GM12891 (cell line): ENCODE data around the gene SRCIN1.

Experiments used
- DNase-seq: peaks from one replicate; pipeline ENCODE4 v3.0.0; 2011; ENCODE audit warnings: low spot score; ENCODE audit not compliant: insufficient read length
- FAIRE-seq: peaks from 2 replicates; lab custom pipeline; 2011; peaks lifted over from hg19 to GRCh38; lab: Jason Lieb, UNC
- PAX5 ChIP-seq: IDR thresholded peaks from 2 replicates; pipeline ENCODE4 v1.6.1; 2011; ENCODE audit warnings: low read length, moderate library complexity, mild to moderate bottlenecking; ENCODE audit not compliant: insufficient read depth, severe bottlenecking
- POLR2A ChIP-seq: IDR thresholded peaks from 2 replicates; pipeline ENCODE4 v1.6.1; 2011; ENCODE audit warnings: low read depth, low read length, control low read depth
- POLR2AphosphoS5 ChIP-seq: IDR thresholded peaks from 2 replicates; pipeline ENCODE4 v1.6.1; 2011; ENCODE audit warnings: low read depth, low read length, control low read depth
- POU2F2 ChIP-seq: IDR thresholded peaks from 2 replicates; pipeline ENCODE4 v1.6.1; 2011; ENCODE audit warnings: low read depth, mild to moderate bottlenecking, control low read depth, low read length, moderate library complexity
- SPI1 ChIP-seq: IDR thresholded peaks from 2 replicates; pipeline ENCODE4 v1.6.1; 2011; ENCODE audit warnings: low read depth, low read length, control low read depth
- TAF1 ChIP-seq: IDR thresholded peaks from 2 replicates; pipeline ENCODE4 v1.6.1; 2011; ENCODE audit warnings: low read depth, low read length, control low read depth

Gene SRCIN1

DNA sequence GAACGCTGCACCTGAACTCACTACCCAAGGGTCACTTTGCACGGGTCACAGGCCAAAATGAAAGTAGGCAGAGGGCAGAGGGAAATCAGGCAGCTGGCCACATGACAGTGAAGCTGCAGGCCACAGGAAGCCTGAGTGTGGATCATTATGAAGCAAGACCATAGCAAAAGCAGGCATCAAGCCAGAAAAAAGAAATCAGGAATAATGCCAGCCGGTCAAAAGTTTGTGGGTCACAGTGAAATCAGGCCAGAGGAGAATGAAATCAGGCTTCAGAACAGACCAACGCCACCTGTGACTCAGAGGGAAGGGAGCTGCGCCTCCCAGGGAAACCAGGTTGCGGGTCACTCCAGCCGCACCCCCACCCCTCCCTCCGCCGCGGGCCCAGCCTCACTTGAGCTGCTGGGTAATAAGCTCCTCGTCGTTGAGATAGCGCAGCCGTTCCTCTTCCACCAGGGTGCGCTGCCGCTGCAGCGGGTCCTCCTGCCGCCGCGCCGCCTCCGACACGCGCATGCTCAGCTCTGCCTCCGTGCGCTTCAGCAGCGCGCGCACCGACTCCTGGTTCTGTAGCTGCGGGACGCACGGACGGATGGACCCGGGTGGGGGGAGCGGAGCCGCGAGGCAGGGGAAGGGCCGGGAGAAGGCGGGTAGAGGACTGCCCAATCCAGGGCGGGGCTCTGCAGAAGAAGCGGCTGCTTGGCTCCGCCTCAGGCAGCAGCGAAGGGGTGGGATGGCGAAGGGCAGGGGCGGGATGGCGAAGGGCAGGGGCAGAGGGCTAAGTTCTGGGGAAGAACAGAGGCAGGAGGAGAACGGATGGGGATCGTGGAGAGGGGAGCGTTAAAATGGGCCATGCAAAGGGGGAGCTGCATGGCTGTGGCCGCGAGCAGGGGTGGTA, 47.7 kb downstream of the SRCIN1 start:
- FAIRE-seq, result no peak

GRCh38 chr17:38557396-38557795, 48.4 kb downstream of the SRCIN1 start:
- FAIRE-seq, result no peak
- TF ChIP-seq POU2F2 (no peak), TAF1 (no peak), POLR2A (no peak), PAX5 (no peak), POLR2AphosphoS5 (no peak), SPI1 (no peak)

More for the DNA sequence above, 47.7 kb downstream of the SRCIN1 start:
- DNase-seq, result peak; percentile 94
- TF ChIP-seq POU2F2, result no peak
- TF ChIP-seq TAF1, result no peak
- no peak for TF ChIP-seq POLR2A

GRCh38 chr17:38556239-38556638, 49.5 kb downstream of the SRCIN1 start:
- no peak for DNase-seq
- FAIRE-seq, result no peak
- TF ChIP-seq PAX5 (no peak), SPI1 (peak; percentile 82)

More at GRCh38 chr17:38557396-38557795, 48.4 kb downstream of the SRCIN1 start:
- no peak for DNase-seq

DNA sequence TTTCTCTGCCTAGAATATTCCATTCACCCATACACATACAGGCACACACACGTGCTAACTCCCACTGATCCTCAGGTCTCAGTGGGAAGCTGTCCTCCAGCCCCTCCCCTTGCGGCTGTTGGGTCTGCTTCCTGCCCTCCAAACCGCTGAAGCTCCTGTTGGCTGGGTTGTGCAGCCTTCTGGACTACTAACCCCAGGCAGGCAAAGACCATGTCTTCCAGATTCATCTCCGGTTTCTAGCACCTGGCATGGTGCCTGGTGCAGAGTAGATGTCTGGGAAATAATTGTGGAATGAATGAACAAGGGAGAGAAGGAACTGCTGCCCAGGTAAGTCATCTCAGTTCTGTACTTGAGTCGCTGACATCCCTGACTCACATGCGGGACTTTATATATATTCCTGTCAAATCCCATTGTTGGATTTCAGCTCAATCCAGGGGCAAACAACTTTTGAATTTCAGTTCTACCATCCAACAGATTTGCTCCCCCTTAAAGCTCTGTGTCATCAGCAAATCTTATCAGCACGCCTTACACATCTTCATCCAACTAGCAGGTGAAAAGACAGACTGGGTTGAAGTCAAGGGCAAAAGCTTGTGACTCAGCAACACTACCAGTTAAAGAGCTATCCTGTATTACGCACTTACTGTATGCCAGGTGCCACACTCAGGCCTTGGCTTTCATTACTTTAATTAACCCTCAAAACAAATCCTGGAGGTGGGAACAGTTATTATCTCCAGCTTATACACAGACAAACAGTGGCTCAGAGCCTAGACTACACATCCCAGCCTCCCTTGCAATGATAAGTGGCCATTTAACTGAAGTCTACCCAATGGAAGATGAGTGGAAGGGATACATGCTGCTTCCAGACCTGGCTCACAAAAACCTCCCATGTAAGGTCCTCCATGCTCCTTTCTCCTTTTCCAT, 51.1 kb downstream of the SRCIN1 start:
- DNase-seq, result no peak
- FAIRE-seq, result no peak
- TF ChIP-seq POU2F2, result no peak
- no peak for TF ChIP-seq PAX5
- TF ChIP-seq SPI1, result no peak
- TF ChIP-seq POLR2A, result no peak
- no peak for TF ChIP-seq POLR2AphosphoS5
- no peak for TF ChIP-seq TAF1

- TF ChIP-seq POLR2AphosphoS5 (no peak), TAF1 (no peak), PAX5 (no peak), POU2F2 (no peak), POLR2A (no peak), SPI1 (no peak)
- DNase-seq (no peak), FAIRE-seq (no peak)
Observed at GRCh38 chr17:38552343-38552742, 53.4 kb downstream of the SRCIN1 start.

DNA sequence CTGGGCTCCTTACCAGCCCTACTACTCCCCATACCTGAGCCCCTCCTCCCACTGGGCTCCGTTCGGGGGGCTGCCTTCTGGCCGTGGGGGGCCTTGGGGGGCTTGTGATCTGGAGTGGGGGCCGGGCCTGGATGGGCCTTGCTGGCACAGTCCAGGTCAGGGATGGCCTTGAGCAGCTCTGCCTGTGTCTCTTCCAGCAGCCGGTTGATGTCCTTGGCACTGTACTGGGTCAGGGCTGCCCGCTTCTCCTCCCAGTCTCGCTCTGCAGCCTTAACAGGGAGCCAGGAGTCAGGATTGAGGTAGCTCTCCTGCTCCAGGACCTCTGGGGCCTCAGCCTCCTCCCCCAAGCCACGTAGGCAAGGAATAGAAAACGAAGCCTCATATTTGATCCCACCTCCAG, 54.6 kb downstream of the SRCIN1 start:
- FAIRE-seq (no peak), DNase-seq (no peak)
- TF ChIP-seq SPI1, result no peak

DNA sequence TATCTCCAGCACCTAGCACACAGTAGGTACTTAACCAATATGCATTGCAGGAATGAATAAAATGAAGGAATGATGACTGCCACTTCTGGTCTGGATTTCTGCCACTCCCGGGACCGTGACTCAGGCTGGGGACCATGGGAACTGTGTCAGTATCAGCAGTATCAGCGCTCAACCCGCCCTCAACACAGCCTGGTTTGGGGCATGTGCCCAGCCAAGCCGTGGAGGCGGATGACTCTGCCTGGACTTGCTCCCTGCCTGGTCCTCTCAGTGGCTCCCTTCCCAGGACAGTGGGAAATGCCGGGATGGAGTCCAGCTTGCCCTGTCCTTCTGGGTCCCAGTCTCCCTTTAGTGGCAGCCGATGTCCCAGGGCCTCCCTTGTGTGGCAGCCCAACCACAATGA, 55.1 kb downstream of the SRCIN1 start:
- FAIRE-seq, result no peak
- no peak for DNase-seq
- no peak for TF ChIP-seq POLR2A
- TF ChIP-seq SPI1, result no peak
- TF ChIP-seq POLR2AphosphoS5, result no peak
- no peak for TF ChIP-seq TAF1
- TF ChIP-seq POU2F2, result no peak
- no peak for TF ChIP-seq PAX5

DNA sequence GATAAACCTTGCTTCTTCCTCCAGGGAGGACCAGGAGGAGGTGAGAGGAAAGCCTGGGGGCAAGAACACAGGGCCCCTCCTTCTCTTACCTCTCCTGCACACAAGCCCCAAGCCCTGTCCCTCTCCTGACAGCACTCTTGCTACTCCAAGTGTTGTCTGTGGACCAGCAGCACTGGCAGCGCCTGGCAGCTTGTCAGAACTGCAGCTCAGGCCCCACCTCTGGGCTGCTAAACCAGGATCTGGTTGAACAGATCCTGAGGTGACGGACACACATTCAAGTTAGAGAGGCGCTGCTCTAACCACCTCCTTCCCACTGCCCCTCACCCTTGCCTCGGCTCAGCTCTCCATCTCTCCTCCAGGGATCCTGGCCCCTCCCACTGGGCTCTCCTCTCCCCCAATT, 56.5 kb downstream of the SRCIN1 start:
- TF ChIP-seq POLR2A (no peak), PAX5 (no peak), TAF1 (no peak), SPI1 (no peak), POLR2AphosphoS5 (no peak), POU2F2 (no peak)
- DNase-seq (no peak), FAIRE-seq (no peak)

- no peak for FAIRE-seq
Observed at GRCh38 chr17:38547444-38547843, 58.3 kb downstream of the SRCIN1 start.

More at GRCh38 chr17:38547444-38547843, 58.3 kb downstream of the SRCIN1 start:
- TF ChIP-seq POLR2AphosphoS5 (no peak), SPI1 (no peak), TAF1 (no peak), POLR2A (no peak), PAX5 (no peak), POU2F2 (no peak)
- no peak for DNase-seq
